ENCODE data around the gene SNAPC2.

SNAPC2 gene

DNA sequence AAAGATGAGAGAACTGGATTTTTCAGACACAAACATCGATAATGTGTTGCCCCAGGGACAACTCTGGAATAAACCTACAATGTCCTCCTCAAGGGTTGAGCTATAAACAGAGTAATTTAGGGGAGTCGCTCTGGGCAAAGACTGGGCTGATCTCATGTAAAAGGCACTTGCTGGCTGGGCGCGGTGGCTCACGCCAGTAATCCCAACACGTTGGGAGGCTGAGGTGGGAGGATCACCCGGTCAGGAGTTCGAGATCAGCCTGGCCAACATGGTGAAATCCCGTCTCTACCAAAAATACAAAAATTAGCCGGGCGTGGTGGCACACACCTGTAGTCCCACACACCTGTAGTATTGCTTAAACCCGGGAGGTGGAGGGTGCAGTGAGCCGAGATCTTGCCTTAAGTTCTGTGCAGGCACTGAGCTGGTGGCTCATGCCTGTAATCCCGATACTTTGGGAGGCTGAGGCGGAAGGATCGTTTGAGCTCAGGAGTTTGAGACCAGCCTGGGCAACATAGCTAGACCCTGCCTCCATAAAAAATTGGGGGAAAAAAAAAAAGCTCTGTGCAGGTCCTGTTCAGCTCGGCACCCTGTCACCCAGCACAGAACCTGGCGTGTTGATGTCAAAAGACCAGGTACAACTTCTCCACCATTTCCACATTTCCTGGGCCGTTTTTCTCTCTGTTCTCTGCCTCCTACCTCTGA lies 21.9 kb downstream of the SNAPC2 start:
- no peak overlapping the region for H3K27ac ChIP-seq
- H2AFZ ChIP-seq, result no peak overlapping the region
- no peaks in the 10 kb centered on the region for H3K36me3 ChIP-seq (ENCODE audit: control insufficient read depth, insufficient read depth, low read length)
- peaks cover 23% of the 10 kb centered on the region for H3K79me2 ChIP-seq
- TF ChIP-seq, protein P1, sequence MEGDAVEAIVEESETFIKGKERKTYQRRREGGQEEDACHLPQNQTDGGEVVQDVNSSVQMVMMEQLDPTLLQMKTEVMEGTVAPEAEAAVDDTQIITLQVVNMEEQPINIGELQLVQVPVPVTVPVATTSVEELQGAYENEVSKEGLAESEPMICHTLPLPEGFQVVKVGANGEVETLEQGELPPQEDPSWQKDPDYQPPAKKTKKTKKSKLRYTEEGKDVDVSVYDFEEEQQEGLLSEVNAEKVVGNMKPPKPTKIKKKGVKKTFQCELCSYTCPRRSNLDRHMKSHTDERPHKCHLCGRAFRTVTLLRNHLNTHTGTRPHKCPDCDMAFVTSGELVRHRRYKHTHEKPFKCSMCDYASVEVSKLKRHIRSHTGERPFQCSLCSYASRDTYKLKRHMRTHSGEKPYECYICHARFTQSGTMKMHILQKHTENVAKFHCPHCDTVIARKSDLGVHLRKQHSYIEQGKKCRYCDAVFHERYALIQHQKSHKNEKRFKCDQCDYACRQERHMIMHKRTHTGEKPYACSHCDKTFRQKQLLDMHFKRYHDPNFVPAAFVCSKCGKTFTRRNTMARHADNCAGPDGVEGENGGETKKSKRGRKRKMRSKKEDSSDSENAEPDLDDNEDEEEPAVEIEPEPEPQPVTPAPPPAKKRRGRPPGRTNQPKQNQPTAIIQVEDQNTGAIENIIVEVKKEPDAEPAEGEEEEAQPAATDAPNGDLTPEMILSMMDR (IDR thresholded peaks at IDR 0.05), result no peak
- no peak overlapping the region for H3K9ac ChIP-seq
- no peaks in the 10 kb centered on the region for H3K4me1 ChIP-seq
- peak overlapping the region; percentile 100 for H3K4me2 ChIP-seq (ENCODE audit: low read length)
- no peaks in the 10 kb centered on the region for H3K27me3 ChIP-seq (ENCODE audit: control insufficient read depth, insufficient read depth, low read length)
- peak overlapping the region; percentile 99 for H3K4me3 ChIP-seq (ENCODE audit: low read depth, low read length)
- H3K9me3 ChIP-seq (ENCODE audit: control insufficient read depth, low read length), result no peaks in the 10 kb centered on the region

DNA sequence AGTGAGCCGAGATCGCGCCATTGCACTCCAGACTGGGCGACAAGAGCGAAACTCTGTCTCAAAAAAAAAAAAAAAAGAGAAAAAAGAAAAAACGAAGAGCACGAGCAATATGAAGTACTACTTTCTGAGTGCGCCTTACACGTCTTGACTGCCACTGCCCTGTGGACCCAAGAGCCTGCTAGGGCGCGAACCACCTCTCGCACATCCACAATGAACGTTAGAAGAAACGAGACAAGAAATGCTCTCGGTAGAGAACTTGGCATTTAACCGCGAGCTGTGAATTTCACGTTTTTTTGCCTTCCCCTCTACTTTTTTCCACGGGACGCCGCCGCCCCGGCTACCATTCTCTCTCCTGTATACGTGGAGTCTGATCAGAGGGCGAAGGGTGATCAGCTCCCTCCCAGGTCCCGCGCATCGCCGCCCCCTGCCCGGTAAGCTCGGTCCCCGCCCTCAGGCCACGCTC lies 22.9 kb downstream of the SNAPC2 start:
- Histone ChIP-seq H3K4me2 (ENCODE audit: low read length) (peak overlapping the region; percentile 100), H3K27ac (peak overlapping the region; percentile 90), H2AFZ (peak overlapping the region; percentile 99), H3K36me3 (ENCODE audit: control insufficient read depth, insufficient read depth, low read length) (no peaks in the 10 kb centered on the region), H3K9me3 (ENCODE audit: control insufficient read depth, low read length) (no peaks in the 10 kb centered on the region), H3K4me1 (no peaks in the 10 kb centered on the region), H3K9ac (peak overlapping the region; percentile 96), H3K79me2 (peaks cover 23% of the 10 kb centered on the region), H3K27me3 (ENCODE audit: control insufficient read depth, insufficient read depth, low read length) (no peaks in the 10 kb centered on the region), H3K4me3 (ENCODE audit: low read depth, low read length) (peak overlapping the region; percentile 99)
- TF ChIP-seq, protein P1 (IDR thresholded peaks at IDR 0.05), result no peak

DNA sequence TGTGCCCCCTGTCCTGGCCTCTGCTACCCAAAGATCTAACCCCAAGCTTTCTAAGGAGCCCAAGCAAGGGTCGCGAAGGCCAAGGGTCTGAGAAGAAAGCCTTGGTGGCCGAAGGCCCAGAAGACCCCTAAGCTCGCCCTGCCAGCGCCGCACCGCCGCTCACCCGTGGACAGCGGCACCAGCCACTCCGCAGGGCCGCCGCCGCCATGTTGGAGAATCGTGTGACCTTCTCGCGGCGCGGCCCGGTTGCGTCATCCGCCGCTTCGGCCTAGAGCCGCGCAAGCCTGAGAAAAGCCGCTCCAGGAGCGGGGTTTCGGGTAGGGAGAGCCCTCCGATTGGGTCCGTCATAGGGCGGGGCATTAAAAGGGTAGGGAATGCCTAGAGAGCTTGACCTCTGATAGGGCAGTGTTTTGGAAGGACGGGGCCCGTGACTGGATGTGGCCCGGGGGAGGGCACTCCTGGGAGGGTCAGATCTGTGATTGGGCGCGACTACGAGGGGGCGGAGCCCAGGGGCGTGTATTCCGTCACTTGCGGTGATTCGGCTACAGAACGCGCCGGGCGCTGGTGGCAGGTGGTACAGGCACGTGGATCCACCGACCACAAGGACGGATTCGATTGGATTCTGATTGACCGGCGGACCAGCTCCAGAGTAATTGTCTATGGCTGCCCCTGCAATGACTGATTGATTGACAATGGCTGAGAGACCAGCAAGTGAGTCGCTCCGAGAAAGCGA lies 23.5 kb downstream of the SNAPC2 start, which contains the start of gene TIMM44:
TSS of gene TIMM44 (minus strand) at position 223 of the 733 bp plus-strand sequence. CDS start at position 208, 15 bp downstream.
- Histone ChIP-seq H3K36me3 (ENCODE audit: control insufficient read depth, insufficient read depth, low read length) (no peaks in the 10 kb centered on the region), H2AFZ (peak within 1 kb of the TSS; percentile 99), H3K4me2 (ENCODE audit: low read length) (peak within 1 kb of the TSS; percentile 100), H3K9me3 (ENCODE audit: control insufficient read depth, low read length) (no peaks in the 10 kb centered on the region), H3K27me3 (ENCODE audit: control insufficient read depth, insufficient read depth, low read length) (no peaks in the 10 kb centered on the region), H3K4me3 (ENCODE audit: low read depth, low read length) (peak within 1 kb of the TSS; percentile 99), H3K27ac (peak within 1 kb of the TSS; percentile 90), H3K9ac (peak within 1 kb of the TSS; percentile 96), H3K4me1 (no peaks in the 10 kb centered on the region), H3K79me2 (peaks cover 23% of the 10 kb centered on the region)
- TF ChIP-seq, protein P1 (IDR thresholded peaks at IDR 0.05), result no peak

DNA sequence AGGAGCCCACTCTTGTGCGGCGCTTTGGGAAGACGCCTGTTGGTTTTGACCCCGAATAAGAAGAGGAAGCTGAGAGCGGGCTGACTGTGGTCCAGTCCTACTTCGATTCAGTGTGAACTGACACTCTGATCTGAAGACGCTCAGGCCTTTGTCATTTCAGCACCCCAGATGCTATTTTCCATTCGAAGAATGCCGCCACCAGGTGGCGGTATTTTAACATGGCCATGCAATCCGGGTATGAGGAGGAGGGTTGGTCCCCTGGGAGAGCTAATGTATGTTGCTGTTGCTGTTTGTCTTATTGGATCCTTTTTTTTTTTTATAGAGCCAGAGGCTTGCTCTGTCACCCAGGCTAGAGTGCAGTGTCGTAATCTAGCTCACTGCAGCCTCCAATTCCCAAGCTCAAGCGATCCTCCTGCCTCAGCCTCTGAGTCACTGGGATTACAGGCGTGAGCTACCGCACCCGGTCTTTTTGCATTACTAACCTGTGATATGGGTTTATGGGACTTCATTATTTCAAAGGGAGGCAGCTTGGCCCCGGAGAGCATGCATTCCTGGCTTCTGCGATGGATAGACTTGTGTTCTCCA lies 24.1 kb downstream of the SNAPC2 start:
- peak overlapping the region; percentile 100 for H3K4me2 ChIP-seq (ENCODE audit: low read length)
- no peak overlapping the region for H3K9ac ChIP-seq
- peak overlapping the region; percentile 68 for H3K27ac ChIP-seq
- H3K79me2 ChIP-seq, result peaks cover 23% of the 10 kb centered on the region
- TF ChIP-seq, protein P1 (IDR thresholded peaks at IDR 0.05), result peak; percentile 90
- H3K27me3 ChIP-seq (ENCODE audit: control insufficient read depth, insufficient read depth, low read length), result no peaks in the 10 kb centered on the region
- H3K36me3 ChIP-seq (ENCODE audit: control insufficient read depth, insufficient read depth, low read length), result no peaks in the 10 kb centered on the region
- peak overlapping the region; percentile 89 for H2AFZ ChIP-seq
- no peaks in the 10 kb centered on the region for H3K9me3 ChIP-seq (ENCODE audit: control insufficient read depth, low read length)
- H3K4me1 ChIP-seq, result no peaks in the 10 kb centered on the region
- H3K4me3 ChIP-seq (ENCODE audit: low read depth, low read length), result peak overlapping the region; percentile 99
